GM12892 (cell line): Measurements from ENCODE around the gene MYOM3.

Source experiments
- POLR2A ChIP-seq: IDR thresholded peaks from 2 replicates; pipeline ENCODE4 v1.6.1; 2011; ENCODE audit warnings: low read depth, low read length, control low read depth
- POLR2AphosphoS5 ChIP-seq: IDR thresholded peaks from 2 replicates; pipeline ENCODE4 v1.6.1; 2011; ENCODE audit warnings: low read depth, low read length, control low read depth
- TAF1 ChIP-seq: IDR thresholded peaks from 2 replicates; pipeline ENCODE4 v1.6.1; 2011; ENCODE audit warnings: low read depth, mild to moderate bottlenecking, control low read depth, low read length, borderline replicate concordance

DNA sequence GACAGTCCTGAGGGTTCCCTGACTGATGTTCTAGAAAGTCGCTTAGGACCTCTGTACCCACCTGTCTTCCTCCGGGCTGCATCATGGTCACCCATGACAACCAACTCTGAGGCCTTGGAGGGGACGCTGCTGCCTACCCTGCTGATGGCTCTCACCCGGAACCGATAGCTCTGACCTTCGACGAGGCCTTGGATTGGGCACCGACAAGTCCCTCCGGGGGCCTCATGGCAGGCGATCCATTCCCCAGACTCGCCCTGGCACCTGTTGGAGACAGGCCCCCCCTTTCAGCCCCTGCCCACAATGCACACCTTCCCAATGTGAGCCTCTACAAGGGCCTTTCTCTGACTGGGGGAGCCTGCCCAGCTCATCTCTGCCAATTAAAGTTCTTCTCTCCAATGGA is 21.2 kb downstream of the MYOM3 start:
- TF ChIP-seq POLR2A (no peak), TAF1 (no peak), POLR2AphosphoS5 (no peak)
